ENCODE results near the gene MAD1L1. TPM values are rescaled to one million over a fixed set of nuclear protein-coding genes. Genes with fewer than 3 reads are reported as not detected.

MAD1L1 gene
- total and polyA plus RNA-seq, 11 donors = 11.1 to 29.7 (median 20.9) TPM

DNA sequence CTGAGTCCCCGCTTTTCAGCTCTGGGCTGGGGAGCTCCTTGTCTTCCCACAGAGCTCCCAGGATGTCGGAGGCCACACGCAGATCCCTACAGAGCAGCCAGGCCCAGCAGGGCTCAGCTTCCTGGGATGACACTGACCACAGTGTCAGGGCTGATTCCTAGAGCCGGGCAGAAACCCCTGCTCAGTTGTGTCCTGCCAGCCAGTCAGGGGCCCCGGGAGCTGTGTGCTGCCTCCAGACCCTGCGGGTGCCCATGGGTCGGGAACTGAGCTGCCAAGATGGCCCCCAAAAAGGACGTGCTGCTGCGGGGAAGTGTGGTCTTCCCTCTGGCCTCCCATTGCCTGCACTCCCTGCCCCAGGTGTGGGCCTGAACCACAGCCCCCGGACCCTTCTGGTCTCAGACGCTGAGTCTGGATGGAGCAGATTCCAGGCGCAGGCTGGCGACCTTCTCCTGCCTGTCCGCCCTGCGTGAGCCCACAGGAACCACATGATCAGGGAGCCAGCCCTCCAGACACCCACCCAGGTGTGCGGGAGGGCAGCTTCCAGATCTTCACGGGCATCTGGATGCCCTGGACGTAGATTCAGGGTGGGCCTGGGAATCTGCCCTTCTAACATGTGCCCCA is 217.4 kb downstream of the MAD1L1 start:
- ATAC-seq = no peak
- 94 to 99% (median 94%) methylated on average over 11 to 18 of the region's 18 CpGs for WGBS, 4 donors
- intact Hi-C loops (cut with DNase I) = no loop called here

DNA sequence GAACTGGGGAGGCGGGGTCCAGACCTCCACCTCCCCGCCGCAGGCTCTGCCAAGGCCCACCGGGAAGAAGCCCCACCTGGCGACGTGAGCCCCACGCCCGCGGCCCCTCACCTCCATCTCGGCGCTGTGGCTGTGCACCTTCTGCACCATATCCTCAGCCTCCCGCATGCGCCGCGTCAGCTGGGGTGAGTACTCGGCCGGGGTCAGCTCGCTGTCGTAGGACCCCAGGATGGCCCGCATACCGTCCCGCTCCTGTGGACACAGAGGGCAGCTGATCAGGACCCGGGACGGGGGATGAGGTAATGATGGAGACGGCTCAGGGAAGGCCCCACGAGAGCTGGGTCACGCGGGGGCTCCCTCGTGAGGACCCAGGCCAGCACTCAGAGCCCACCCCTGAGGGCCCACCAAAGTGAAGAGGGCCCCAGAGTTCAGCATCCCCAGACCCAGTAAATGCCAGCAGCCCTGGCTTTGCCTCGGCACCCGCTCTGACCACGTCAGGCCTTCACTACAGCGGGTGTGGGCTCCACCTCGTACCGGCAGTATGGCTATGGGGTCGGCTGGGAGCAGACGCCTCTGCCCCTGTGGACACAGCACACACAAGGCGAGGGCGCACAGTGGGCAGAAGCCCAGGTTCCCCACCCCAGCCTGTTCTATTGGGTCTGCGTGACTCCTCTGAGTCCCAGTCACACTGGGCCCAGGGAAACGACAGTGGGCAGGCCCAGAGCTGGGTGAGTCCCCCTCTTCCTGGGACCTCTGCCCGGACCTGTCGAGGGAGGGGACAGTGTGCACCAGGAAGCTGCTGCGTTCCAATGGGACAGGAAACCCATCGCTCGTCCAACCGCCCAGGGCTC is 218.1 kb downstream of the MAD1L1 start:
- H3K36me3 ChIP-seq = peaks cover 0 to 7% (median 0%) of the 10 kb centered on the region in 9 donors
- DNase-seq = peak in 3 of 5 donors; percentile 23 to 38 (median 25)
- 87 to 95% (median 95%) methylated on average over 22 to 47 of the region's 47 CpGs for WGBS, 4 donors
- no peak overlapping the region for H3K4me3 ChIP-seq
- H3K27ac ChIP-seq = no peak overlapping the region
- intact Hi-C loops (cut with DNase I) = no loop called here
- H3K9me3 ChIP-seq = no peaks in the 10 kb centered on the region
- TF ChIP-seq POLR2A (IDR thresholded peaks at IDR 0.05) = no peak
- TF ChIP-seq, protein P1, sequence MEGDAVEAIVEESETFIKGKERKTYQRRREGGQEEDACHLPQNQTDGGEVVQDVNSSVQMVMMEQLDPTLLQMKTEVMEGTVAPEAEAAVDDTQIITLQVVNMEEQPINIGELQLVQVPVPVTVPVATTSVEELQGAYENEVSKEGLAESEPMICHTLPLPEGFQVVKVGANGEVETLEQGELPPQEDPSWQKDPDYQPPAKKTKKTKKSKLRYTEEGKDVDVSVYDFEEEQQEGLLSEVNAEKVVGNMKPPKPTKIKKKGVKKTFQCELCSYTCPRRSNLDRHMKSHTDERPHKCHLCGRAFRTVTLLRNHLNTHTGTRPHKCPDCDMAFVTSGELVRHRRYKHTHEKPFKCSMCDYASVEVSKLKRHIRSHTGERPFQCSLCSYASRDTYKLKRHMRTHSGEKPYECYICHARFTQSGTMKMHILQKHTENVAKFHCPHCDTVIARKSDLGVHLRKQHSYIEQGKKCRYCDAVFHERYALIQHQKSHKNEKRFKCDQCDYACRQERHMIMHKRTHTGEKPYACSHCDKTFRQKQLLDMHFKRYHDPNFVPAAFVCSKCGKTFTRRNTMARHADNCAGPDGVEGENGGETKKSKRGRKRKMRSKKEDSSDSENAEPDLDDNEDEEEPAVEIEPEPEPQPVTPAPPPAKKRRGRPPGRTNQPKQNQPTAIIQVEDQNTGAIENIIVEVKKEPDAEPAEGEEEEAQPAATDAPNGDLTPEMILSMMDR (IDR thresholded peaks at IDR 0.05) = no peak
- ATAC-seq = no peak
- H3K27me3 ChIP-seq = no peaks in the 10 kb centered on the region
- peaks cover 0 to 24% (median 12%) of the 10 kb centered on the region in 12 donors for H3K4me1 ChIP-seq

More for the DNA sequence above, 217.4 kb downstream of the MAD1L1 start:
- H3K9me3 ChIP-seq = no peaks in the 10 kb centered on the region
- no peak overlapping the region for H3K4me3 ChIP-seq
- peaks cover 0 to 7% (median 0%) of the 10 kb centered on the region in 9 donors for H3K36me3 ChIP-seq
- peak in 3 of 5 donors; percentile 18 to 54 (median 21) for DNase-seq
- no peaks in the 10 kb centered on the region for H3K27me3 ChIP-seq
- no peak overlapping the region for H3K27ac ChIP-seq
- H3K4me1 ChIP-seq = peaks cover 0 to 25% (median 13%) of the 10 kb centered on the region in 12 donors
- TF ChIP-seq, protein P1 (IDR thresholded peaks at IDR 0.05) = no peak
- no peak for TF ChIP-seq POLR2A (IDR thresholded peaks at IDR 0.05)

DNA sequence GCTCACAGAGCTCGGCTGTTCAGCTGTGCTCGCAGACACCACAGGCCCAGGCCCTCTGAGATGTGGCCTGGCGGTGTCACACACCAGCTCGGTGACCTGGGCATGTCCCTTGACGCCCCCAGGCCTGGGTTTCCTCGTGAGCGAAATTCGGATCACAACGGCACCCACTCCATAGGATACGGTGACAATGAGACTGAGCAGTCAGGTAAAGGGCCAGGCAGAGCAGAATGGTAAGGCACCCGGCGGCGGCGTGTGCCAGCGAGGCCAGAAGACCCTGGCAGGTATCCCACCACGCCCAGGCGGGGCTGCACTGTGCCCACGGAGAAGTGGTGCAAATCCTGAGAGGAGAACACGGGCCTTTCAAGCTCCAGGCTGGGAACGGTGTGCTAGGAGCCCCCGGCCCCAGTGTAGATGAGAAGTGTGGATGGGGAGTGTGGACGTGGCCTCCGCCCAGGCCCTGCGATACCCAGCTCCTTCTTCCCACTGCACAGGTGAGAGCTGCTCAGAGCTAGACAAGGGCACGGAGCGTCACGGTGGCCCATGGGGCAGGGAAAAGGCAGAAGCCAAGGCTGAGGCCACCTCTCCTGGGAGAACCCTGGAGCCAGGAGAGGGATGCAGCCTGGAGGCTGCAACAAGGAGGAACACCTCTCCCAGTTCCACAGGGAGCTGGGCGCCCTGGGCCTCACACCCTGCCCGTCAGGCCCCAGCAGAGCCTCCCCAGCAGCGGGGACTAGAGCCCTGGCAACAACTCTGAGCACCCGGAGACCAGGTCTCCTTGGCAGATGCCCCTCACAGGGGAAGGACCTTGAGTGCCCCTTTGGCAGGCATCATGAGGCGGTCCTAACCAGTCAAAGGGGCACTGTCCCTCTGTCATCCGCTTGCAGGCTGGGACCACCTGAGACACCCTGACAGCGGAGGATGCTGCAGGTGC is 219.1 kb downstream of the MAD1L1 start:
- Histone ChIP-seq H3K4me3 (no peak overlapping the region), H3K27me3 (no peaks in the 10 kb centered on the region), H3K27ac (no peak overlapping the region), H3K9me3 (no peaks in the 10 kb centered on the region), H3K4me1 (peaks cover 0 to 26% (median 7%) of the 10 kb centered on the region in 12 donors), H3K36me3 (peaks cover 0 to 7% (median 0%) of the 10 kb centered on the region in 9 donors)
- ATAC-seq (no peak), DNase-seq (peak in 3 of 5 donors; percentile 21 to 42 (median 24))
- TF ChIP-seq POLR2A (IDR thresholded peaks at IDR 0.05) = no peak
- TF ChIP-seq, protein P1 (IDR thresholded peaks at IDR 0.05) = no peak
- intact Hi-C loops (cut with DNase I) = no loop called here
- WGBS, 4 donors = 92 to 95% (median 93%) methylated on average over 24 to 34 of the region's 34 CpGs
